Skin of body (tissue), 2 donors: ENCODE results near the gene GASK1B. TPM values are rescaled to one million over a fixed set of nuclear protein-coding genes. Genes with fewer than 3 reads are reported as not detected.
A peak's percentile ranks its signal among the peaks of the same experiment; 100 is the strongest.

Experiments used
- DNase-seq: peaks from one replicate; lab custom pipeline; 2025; lab: John Stamatoyannopoulos, UW
- total RNA-seq: library from RNA; depleted of rRNA; stranded (reverse); fragments of >200 nt; gene quantifications from one replicate; pipeline ENCODE4 v1.2.3, GENCODE V29; 2014

Gene GASK1B
- total RNA-seq, 1 donor from 2014 or later: 46.3 TPM

- DNase-seq: no peak
These were observed 14.0 kb upstream of the GASK1B start for GRCh38 chr4:158186815-158187214.

- DNase-seq: no peak
These were observed 9.9 kb upstream of the GASK1B start for GRCh38 chr4:158182736-158183135.

GRCh38 chr4:158181906-158182305, 9.1 kb upstream of the GASK1B start:
- no peak for DNase-seq

- no peak for DNase-seq
These were observed 6.6 kb upstream of the GASK1B start for GRCh38 chr4:158179465-158179864.

GRCh38 chr4:158176776-158177175, 4.0 kb upstream of the GASK1B start:
- DNase-seq: no peak

- DNase-seq: no peak
These were observed 3.3 kb upstream of the GASK1B start for GRCh38 chr4:158176108-158176507.

GRCh38 chr4:158170691-158171561, 1.9 kb downstream of the GASK1B start:
- peak; percentile 28 for DNase-seq

GRCh38 chr4:158169931-158170690, 2.7 kb downstream of the GASK1B start:
- peak; percentile 93 for DNase-seq

- no peak for DNase-seq
These were observed 3.3 kb downstream of the GASK1B start for GRCh38 chr4:158169506-158169905.

- DNase-seq: no peak
These were observed 4.2 kb downstream of the GASK1B start for GRCh38 chr4:158168606-158169005.

- no peak for DNase-seq
These were observed 6.1 kb downstream of the GASK1B start for GRCh38 chr4:158166701-158167100.

GRCh38 chr4:158164768-158165213, 8.0 kb downstream of the GASK1B start:
- no peak for DNase-seq

- no peak for DNase-seq
These were observed 8.7 kb downstream of the GASK1B start for GRCh38 chr4:158163941-158164767.

- DNase-seq: no peak
These were observed 10.2 kb downstream of the GASK1B start for GRCh38 chr4:158162631-158163030.

- no peak for DNase-seq
These were observed 11.1 kb downstream of the GASK1B start for GRCh38 chr4:158161551-158162354.

GRCh38 chr4:158159718-158160094, 13.1 kb downstream of the GASK1B start:
- DNase-seq: no peak

GRCh38 chr4:158159054-158159717, 13.6 kb downstream of the GASK1B start:
- no peak for DNase-seq

- no peak for DNase-seq
These were observed 15.4 kb downstream of the GASK1B start for GRCh38 chr4:158157412-158157811.

- no peak for DNase-seq
These were observed 17.0 kb downstream of the GASK1B start for GRCh38 chr4:158155656-158156356.

- no peak for DNase-seq
These were observed 25.7 kb downstream of the GASK1B start for GRCh38 chr4:158147151-158147550.
